Large intestine (tissue), 3 donors: ENCODE measurements around the gene PTPA. TPM values are rescaled to one million over a fixed set of nuclear protein-coding genes. Genes with fewer than 3 reads are reported as not detected.

Source experiments
- DNase-seq, 2 donors: peaks; one replicate each; pipeline versions ENCODE4 v3.0.0 to v3.0.0-alpha.2; 2013
- H3K27ac ChIP-seq: one replicate; pipeline ENCODE4 v1.5.1; 2013; ENCODE audit warnings: low read length
- H3K27me3 ChIP-seq: 2 replicates; pipeline ENCODE4 v1.6.1; 2013; ENCODE audit warnings: low read length; ENCODE audit not compliant: control insufficient read depth, insufficient read depth
- H3K36me3 ChIP-seq: 2 replicates; pipeline ENCODE4 v1.6.1; 2013; ENCODE audit warnings: low read length; ENCODE audit not compliant: control insufficient read depth, insufficient read depth
- H3K4me1 ChIP-seq: one replicate; pipeline ENCODE4 v1.6.1; 2013; ENCODE audit warnings: low read length; ENCODE audit not compliant: control insufficient read depth, insufficient read depth
- H3K4me3 ChIP-seq: one replicate; pipeline ENCODE4 v1.5.1; 2013; ENCODE audit warnings: low read length
- H3K9me3 ChIP-seq: one replicate; pipeline ENCODE4 v1.6.1; 2013; ENCODE audit warnings: mild to moderate bottlenecking, low read depth, low read length, moderate library complexity; ENCODE audit not compliant: control insufficient read depth
- WGBS: methylation state at CpG from one replicate; pipeline ENCODE4 v1.1.5; 2013; ENCODE audit warnings: low lambda C conversion rate; ENCODE audit not compliant: insufficient coverage; 5-methylcytosine and 5-hydroxymethylcytosine counted together
- polyA plus RNA-seq: library from polyadenylated mRNA; unstranded; fragments of 120-200 nt; gene quantifications from one replicate; pipeline ENCODE4 v1.2.1, GENCODE V29; 2013

The PTPA gene
- polyA plus RNA-seq, 1 donor, result 70.1 TPM

GRCh38 chr9:129098328-129098727 is 12.9 kb upstream of the PTPA start:
- no CpG with 5 or more reads among the region's 11 CpGs for WGBS
- Histone ChIP-seq H3K9me3 (no peaks in the 10 kb centered on the region), H3K27me3 (no peaks in the 10 kb centered on the region), H3K36me3 (peaks cover 49% of the 10 kb centered on the region), H3K4me1 (no peaks in the 10 kb centered on the region), H3K27ac (no peak overlapping the region), H3K4me3 (no peak overlapping the region)
- DNase-seq, result no peak

GRCh38 chr9:129100383-129101169 is 10.6 kb upstream of the PTPA start:
- no peak overlapping the region for H3K4me3 ChIP-seq
- no CpG with 5 or more reads among the region's 28 CpGs for WGBS
- DNase-seq, result no peak
- no peaks in the 10 kb centered on the region for H3K9me3 ChIP-seq
- no peaks in the 10 kb centered on the region for H3K4me1 ChIP-seq
- H3K27ac ChIP-seq, result no peak overlapping the region
- H3K27me3 ChIP-seq, result no peaks in the 10 kb centered on the region
- H3K36me3 ChIP-seq, result peaks cover 41% of the 10 kb centered on the region

- Histone ChIP-seq H3K27me3 (no peaks in the 10 kb centered on the region), H3K9me3 (no peaks in the 10 kb centered on the region), H3K36me3 (peaks cover 38% of the 10 kb centered on the region), H3K4me1 (no peaks in the 10 kb centered on the region), H3K4me3 (no peak overlapping the region), H3K27ac (no peak overlapping the region)
- DNase-seq, result no peak
- no CpG with 5 or more reads among the region's 7 CpGs for WGBS
Observed at GRCh38 chr9:129101279-129101678, 9.9 kb upstream of the PTPA start.

- H3K4me1 ChIP-seq, result peaks cover 6% of the 10 kb centered on the region
- DNase-seq, result no peak
- no peak overlapping the region for H3K27ac ChIP-seq
- peaks cover 37% of the 10 kb centered on the region for H3K36me3 ChIP-seq
- H3K9me3 ChIP-seq, result no peaks in the 10 kb centered on the region
- no peaks in the 10 kb centered on the region for H3K27me3 ChIP-seq
- no CpG with 5 or more reads among the region's 13 CpGs for WGBS
- no peak overlapping the region for H3K4me3 ChIP-seq
Observed at GRCh38 chr9:129102095-129102525, 9.1 kb upstream of the PTPA start.

GRCh38 chr9:129102791-129103594 is 8.2 kb upstream of the PTPA start:
- H3K27me3 ChIP-seq, result no peaks in the 10 kb centered on the region
- no peaks in the 10 kb centered on the region for H3K9me3 ChIP-seq
- peaks cover 40% of the 10 kb centered on the region for H3K36me3 ChIP-seq
- H3K27ac ChIP-seq, result no peak overlapping the region
- peaks cover 6% of the 10 kb centered on the region for H3K4me1 ChIP-seq
- no CpG with 5 or more reads among the region's 14 CpGs for WGBS
- no peak overlapping the region for H3K4me3 ChIP-seq
- no peak for DNase-seq

GRCh38 chr9:129103595-129103965 is 7.6 kb upstream of the PTPA start:
- 57% methylated on average over 1 of the region's 4 CpGs for WGBS
- DNase-seq, result no peak
- H3K4me3 ChIP-seq, result no peak overlapping the region
- no peak overlapping the region for H3K27ac ChIP-seq
- no peaks in the 10 kb centered on the region for H3K9me3 ChIP-seq
- H3K4me1 ChIP-seq, result peaks cover 8% of the 10 kb centered on the region
- no peaks in the 10 kb centered on the region for H3K27me3 ChIP-seq
- peaks cover 36% of the 10 kb centered on the region for H3K36me3 ChIP-seq

- H3K27me3 ChIP-seq, result no peaks in the 10 kb centered on the region
- H3K4me3 ChIP-seq, result no peak overlapping the region
- peaks cover 11% of the 10 kb centered on the region for H3K4me1 ChIP-seq
- H3K27ac ChIP-seq, result no peak overlapping the region
- WGBS, result no CpG with 5 or more reads among the region's 11 CpGs
- DNase-seq, result no peak
- peaks cover 37% of the 10 kb centered on the region for H3K36me3 ChIP-seq
- no peaks in the 10 kb centered on the region for H3K9me3 ChIP-seq
Observed at GRCh38 chr9:129104051-129104450, 7.2 kb upstream of the PTPA start.

GRCh38 chr9:129105857-129106694 is 5.1 kb upstream of the PTPA start:
- no peak overlapping the region for H3K4me3 ChIP-seq
- no peaks in the 10 kb centered on the region for H3K9me3 ChIP-seq
- WGBS, result no CpG with 5 or more reads among the region's 17 CpGs
- no peaks in the 10 kb centered on the region for H3K27me3 ChIP-seq
- no peak for DNase-seq
- peaks cover 29% of the 10 kb centered on the region for H3K36me3 ChIP-seq
- H3K27ac ChIP-seq, result no peak overlapping the region
- H3K4me1 ChIP-seq, result peaks cover 17% of the 10 kb centered on the region

GRCh38 chr9:129107651-129108050 is 3.6 kb upstream of the PTPA start:
- Histone ChIP-seq H3K36me3 (peaks cover 25% of the 10 kb centered on the region), H3K4me1 (peaks cover 23% of the 10 kb centered on the region), H3K4me3 (no peak overlapping the region), H3K27me3 (no peaks in the 10 kb centered on the region), H3K9me3 (no peaks in the 10 kb centered on the region), H3K27ac (no peak overlapping the region)
- no peak for DNase-seq
- no CpG with 5 or more reads among the region's 13 CpGs for WGBS
